Liver (tissue), 9 donors: Measurements from ENCODE around the gene PHTF2. TPM values are rescaled to one million over a fixed set of nuclear protein-coding genes. Genes with fewer than 3 reads are reported as not detected.
"Not testable (repeated sequence)": the region's sequence is repeated elsewhere in the genome, so short reads cannot be mapped to it uniquely, and the experiment has no call there.

Source experiments
- DNase-seq: peaks from one replicate; pipeline ENCODE4 v3.0.0-alpha.2; 2017; ENCODE audit warnings: low spot score
- H3K27ac ChIP-seq, 2 donors: one replicate each; pipeline ENCODE4 v1.7.0; 2013; ENCODE audit warnings: inconsistent platforms in 2 of 2, low read length in 2 of 2, control low read depth in 1 of 2, low read depth in 1 of 2, mild to moderate bottlenecking in 1 of 2
- H3K27me3 ChIP-seq, 4 donors: one replicate each; pipeline versions ENCODE4 v1.6.1 to v1.7.0; 2013; ENCODE audit warnings: low read length in 3 of 4, inconsistent platforms in 1 of 4, mild to moderate bottlenecking in 1 of 4, moderate library complexity in 1 of 4; ENCODE audit not compliant: control insufficient read depth in 4 of 4, insufficient read depth in 4 of 4
- H3K36me3 ChIP-seq, 4 donors: one replicate each; pipeline versions ENCODE4 v1.6.1 to v1.7.0; 2013; ENCODE audit warnings: low read length in 3 of 4, mild to moderate bottlenecking in 3 of 4, low read depth in 1 of 4, moderate library complexity in 1 of 4; ENCODE audit not compliant: control insufficient read depth in 4 of 4, insufficient read depth in 3 of 4
- H3K4me1 ChIP-seq, 4 donors: one replicate each; pipeline versions ENCODE4 v1.6.1 to v1.7.0; 2013; ENCODE audit warnings: low read length in 3 of 4, mild to moderate bottlenecking in 3 of 4, moderate library complexity in 1 of 4; ENCODE audit not compliant: control insufficient read depth in 4 of 4, insufficient read depth in 4 of 4
- H3K4me3 ChIP-seq, 3 donors: one replicate each; pipeline versions ENCODE4 v1.6.1 to v1.7.0; 2013; ENCODE audit warnings: low read length in 3 of 3, control low read depth in 1 of 3, low read depth in 1 of 3, mild to moderate bottlenecking in 1 of 3
- H3K9ac ChIP-seq, 2 donors: one replicate each; pipeline ENCODE4 v1.7.0; 2013; ENCODE audit warnings: low read length in 2 of 2, mild to moderate bottlenecking in 2 of 2, moderate library complexity in 2 of 2, control low read depth in 1 of 2, low read depth in 1 of 2
- H3K9me3 ChIP-seq, 4 donors: one replicate each; pipeline versions ENCODE4 v1.6.1 to v1.7.0; 2013; ENCODE audit warnings: low read length in 3 of 4; ENCODE audit not compliant: control insufficient read depth in 4 of 4
- ATF3 ChIP-seq: IDR thresholded peaks from 2 replicates; pipeline ENCODE4 v1.6.1; 2016; ENCODE audit warnings: antibody characterized with exemption
- CTCF ChIP-seq: fragments of 150-350 bp; IDR thresholded peaks from 2 replicates; pipeline ENCODE4 v1.5.1; 2017; ENCODE audit warnings: improper control_type of control experiment, low read depth, low read length; ENCODE audit not compliant: missing input control
- EGR1 ChIP-seq, 2 donors: IDR thresholded peaks; 2 replicates each; pipeline ENCODE4 v1.6.1; 2016 to 2018; ENCODE audit warnings: antibody characterized with exemption in 2 of 2, low read depth in 2 of 2
- FOXA1 ChIP-seq: IDR thresholded peaks from 2 replicates; pipeline ENCODE4 v1.6.1; 2016; ENCODE audit warnings: antibody characterized with exemption
- FOXA2 ChIP-seq: IDR thresholded peaks from 2 replicates; pipeline ENCODE4 v1.6.1; 2016; ENCODE audit warnings: antibody characterized with exemption
- GABPA ChIP-seq, 2 donors: IDR thresholded peaks in 1 of 2; conservative IDR thresholded peaks in 1 of 2; 2 replicates each; pipeline ENCODE4 v1.6.1; 2016; ENCODE audit warnings: antibody characterized with exemption in 2 of 2, mild to moderate bottlenecking in 1 of 2, moderate library complexity in 1 of 2
- HNF4A ChIP-seq, 2 donors: conservative IDR thresholded peaks; 2 replicates each; pipeline ENCODE4 v1.6.1; 2016; ENCODE audit warnings: antibody characterized with exemption in 2 of 2, mild to moderate bottlenecking in 2 of 2
- HNF4G ChIP-seq: IDR thresholded peaks from 2 replicates; pipeline ENCODE4 v1.6.1; 2016; ENCODE audit warnings: antibody characterized with exemption
- JUND ChIP-seq, 2 donors: IDR thresholded peaks; 2 replicates each; pipeline ENCODE4 v1.6.1; 2016; ENCODE audit warnings: antibody characterized with exemption in 2 of 2
- MAX ChIP-seq: IDR thresholded peaks from 2 replicates; pipeline ENCODE4 v1.6.1; 2016; ENCODE audit warnings: antibody characterized with exemption
- NR2F2 ChIP-seq: IDR thresholded peaks from 2 replicates; pipeline ENCODE4 v1.6.1; 2016; ENCODE audit warnings: antibody characterized with exemption
- RAD21 ChIP-seq, 2 donors: IDR thresholded peaks; 2 replicates each; pipeline ENCODE4 v1.6.1; 2016; ENCODE audit warnings: antibody characterized with exemption in 2 of 2, mild to moderate bottlenecking in 2 of 2
- RXRA ChIP-seq, 2 donors: IDR thresholded peaks; 2 replicates each; pipeline ENCODE4 v1.6.1; 2017 to 2018; ENCODE audit warnings: antibody characterized with exemption in 2 of 2, mild to moderate bottlenecking in 1 of 2
- SP1 ChIP-seq: IDR thresholded peaks from 2 replicates; pipeline ENCODE4 v1.6.1; 2018; ENCODE audit warnings: antibody characterized with exemption, mild to moderate bottlenecking
- TAF1 ChIP-seq: conservative IDR thresholded peaks from 2 replicates; pipeline ENCODE4 v1.6.1; 2016; ENCODE audit warnings: antibody characterized with exemption, mild to moderate bottlenecking
- YY1 ChIP-seq: IDR thresholded peaks from 2 replicates; pipeline ENCODE4 v1.6.1; 2016; ENCODE audit warnings: antibody characterized with exemption, mild to moderate bottlenecking
- ZBTB33 ChIP-seq: IDR thresholded peaks from 2 replicates; pipeline ENCODE4 v1.6.1; 2016; ENCODE audit warnings: antibody characterized with exemption
- WGBS: extraction: QIAGEN DNeasy Blood & Tissue Kit; methylation state at CpG from one replicate; pipeline ENCODE4 v1.1.7; 2013; 5-methylcytosine and 5-hydroxymethylcytosine counted together
- polyA plus RNA-seq, 2 donors: library from polyadenylated mRNA; stranded (reverse) in 1 of 2; unstranded in 1 of 2; fragments of 200-250 nt in 1 of 2; fragments of >200 nt in 1 of 2; fragmentation: Nextera tagmentation in 1 of 2; extraction: Ambion mirVana in 1 of 2; gene quantifications; one replicate each; pipeline versions ENCODE4 v1.2.1 to v1.2.3, GENCODE V29; 2013 to 2015
- total RNA-seq, 2 donors: library from RNA; depleted of rRNA; stranded (reverse); fragments of >200 nt; gene quantifications; one replicate each; pipeline ENCODE4 v1.2.3, GENCODE V29; 2014
- TF ChIP-seq, protein P1 (sequence below): IDR thresholded peaks from 2 replicates; pipeline ENCODE4 v1.6.1; 2016; ENCODE audit warnings: antibody characterized with exemption, mild to moderate bottlenecking
- donor health status: healthy.
- donor health status: healthy.
- donor health status: healthy.
- donor health status: healthy.
- donor health status: healthy.

Gene PHTF2
- total and polyA plus RNA-seq, 4 donors: 2.2 to 7.3 (median 4.7) TPM

DNA sequence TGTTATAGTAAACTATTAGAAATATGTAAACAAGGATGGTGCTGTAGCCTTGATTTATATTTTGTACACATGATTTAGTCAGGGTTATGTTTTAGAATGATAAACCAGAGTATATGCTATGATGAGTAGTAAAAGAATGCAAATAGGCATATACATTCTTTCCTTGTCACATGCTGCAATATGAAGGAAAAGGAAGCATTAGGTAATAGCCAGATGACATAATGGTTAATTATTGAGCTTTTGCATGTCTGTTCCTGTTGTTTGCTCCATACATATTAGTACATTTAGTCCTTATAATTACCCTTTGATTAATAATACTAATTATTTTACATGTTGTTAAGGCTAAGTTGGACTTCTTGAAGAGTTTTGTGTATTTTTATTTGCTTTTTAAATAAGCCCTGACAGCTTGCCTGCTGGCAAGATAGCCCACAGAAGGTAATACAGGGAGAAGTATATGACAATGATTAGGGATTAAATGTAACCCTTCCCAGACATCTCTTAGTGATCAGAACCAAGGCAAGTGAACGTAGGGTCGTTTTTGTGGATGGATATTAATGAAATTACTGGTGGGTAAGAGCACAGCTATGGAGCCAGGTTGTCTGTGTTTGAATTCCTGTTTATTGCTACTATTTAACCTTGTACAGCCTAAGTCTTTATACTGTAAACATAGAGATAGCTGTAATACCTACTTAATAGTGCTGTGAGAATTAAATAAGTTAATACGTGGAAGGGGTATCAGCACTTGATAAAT, 68.4 kb downstream of the PHTF2 start:
- no peaks in the 10 kb centered on the region for H3K9me3 ChIP-seq
- H3K4me1 ChIP-seq: peaks cover 0 to 8% (median 2%) of the 10 kb centered on the region in 4 donors
- no peak overlapping the region for H3K27ac ChIP-seq
- 76% methylated on average over 3 of the region's 3 CpGs for WGBS
- TF ChIP-seq TAF1 (no peak), CTCF (no peak), FOXA1 (no peak), HNF4A (conservative IDR thresholded peaks at IDR 0.05) (no peak), MAX (no peak), HNF4G (no peak), ZBTB33 (no peak), SP1 (no peak), RXRA (IDR thresholded peaks at IDR 0.05) (no peak), GABPA (IDR thresholded peaks at IDR 0.05 in 1 of 2, conservative IDR thresholded peaks at IDR 0.05 in 1 of 2) (no peak)
- no peaks in the 10 kb centered on the region for H3K36me3 ChIP-seq
- no peak overlapping the region for H3K4me3 ChIP-seq
- no peak for DNase-seq
- H3K27me3 ChIP-seq: no peaks in the 10 kb centered on the region
- no peak overlapping the region for H3K9ac ChIP-seq

DNA sequence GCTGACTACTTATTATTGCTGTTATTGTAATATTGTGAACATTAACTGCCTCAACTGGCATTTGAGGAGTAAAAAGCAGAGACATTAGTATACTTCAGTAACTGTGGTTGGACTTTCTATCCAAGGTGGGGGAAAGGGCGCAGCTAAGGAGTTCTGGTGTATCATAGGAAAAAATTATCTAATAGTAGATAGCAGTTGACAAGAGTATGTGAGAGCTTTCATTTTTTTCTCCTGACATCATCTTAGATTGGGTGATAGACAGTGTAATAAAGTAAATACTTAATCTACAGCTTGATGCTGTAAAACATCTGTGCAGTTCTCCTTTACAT, 68.9 kb downstream of the PHTF2 start:
- Histone ChIP-seq H3K4me1 (peaks cover 0 to 7% (median 2%) of the 10 kb centered on the region in 4 donors), H3K27ac (no peak overlapping the region), H3K9ac (no peak overlapping the region), H3K36me3 (no peaks in the 10 kb centered on the region), H3K27me3 (no peaks in the 10 kb centered on the region), H3K4me3 (no peak overlapping the region), H3K9me3 (no peaks in the 10 kb centered on the region)
- DNase-seq: no peak
- TF ChIP-seq, protein P1, sequence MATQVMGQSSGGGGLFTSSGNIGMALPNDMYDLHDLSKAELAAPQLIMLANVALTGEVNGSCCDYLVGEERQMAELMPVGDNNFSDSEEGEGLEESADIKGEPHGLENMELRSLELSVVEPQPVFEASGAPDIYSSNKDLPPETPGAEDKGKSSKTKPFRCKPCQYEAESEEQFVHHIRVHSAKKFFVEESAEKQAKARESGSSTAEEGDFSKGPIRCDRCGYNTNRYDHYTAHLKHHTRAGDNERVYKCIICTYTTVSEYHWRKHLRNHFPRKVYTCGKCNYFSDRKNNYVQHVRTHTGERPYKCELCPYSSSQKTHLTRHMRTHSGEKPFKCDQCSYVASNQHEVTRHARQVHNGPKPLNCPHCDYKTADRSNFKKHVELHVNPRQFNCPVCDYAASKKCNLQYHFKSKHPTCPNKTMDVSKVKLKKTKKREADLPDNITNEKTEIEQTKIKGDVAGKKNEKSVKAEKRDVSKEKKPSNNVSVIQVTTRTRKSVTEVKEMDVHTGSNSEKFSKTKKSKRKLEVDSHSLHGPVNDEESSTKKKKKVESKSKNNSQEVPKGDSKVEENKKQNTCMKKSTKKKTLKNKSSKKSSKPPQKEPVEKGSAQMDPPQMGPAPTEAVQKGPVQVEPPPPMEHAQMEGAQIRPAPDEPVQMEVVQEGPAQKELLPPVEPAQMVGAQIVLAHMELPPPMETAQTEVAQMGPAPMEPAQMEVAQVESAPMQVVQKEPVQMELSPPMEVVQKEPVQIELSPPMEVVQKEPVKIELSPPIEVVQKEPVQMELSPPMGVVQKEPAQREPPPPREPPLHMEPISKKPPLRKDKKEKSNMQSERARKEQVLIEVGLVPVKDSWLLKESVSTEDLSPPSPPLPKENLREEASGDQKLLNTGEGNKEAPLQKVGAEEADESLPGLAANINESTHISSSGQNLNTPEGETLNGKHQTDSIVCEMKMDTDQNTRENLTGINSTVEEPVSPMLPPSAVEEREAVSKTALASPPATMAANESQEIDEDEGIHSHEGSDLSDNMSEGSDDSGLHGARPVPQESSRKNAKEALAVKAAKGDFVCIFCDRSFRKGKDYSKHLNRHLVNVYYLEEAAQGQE: no peak
- TF ChIP-seq GABPA (IDR thresholded peaks at IDR 0.05 in 1 of 2, conservative IDR thresholded peaks at IDR 0.05 in 1 of 2): no peak
- TF ChIP-seq HNF4A (conservative IDR thresholded peaks at IDR 0.05): no peak
- no peak for TF ChIP-seq CTCF
- TF ChIP-seq JUND (IDR thresholded peaks at IDR 0.05): no peak
- no peak for TF ChIP-seq NR2F2
- TF ChIP-seq FOXA2: no peak
- no peak for TF ChIP-seq MAX
- TF ChIP-seq TAF1: no peak
- TF ChIP-seq YY1: no peak
- TF ChIP-seq RAD21 (IDR thresholded peaks at IDR 0.05): no peak
- TF ChIP-seq FOXA1: no peak
- no peak for TF ChIP-seq ATF3
- no peak for TF ChIP-seq EGR1 (IDR thresholded peaks at IDR 0.05; ENCODE audit: low read depth in 2 of 2)
- WGBS: 97% methylated on average over 1 of the region's 1 CpG

- H3K9me3 ChIP-seq, DNase-seq, H3K4me1 ChIP-seq, H3K27ac ChIP-seq, H3K27me3 ChIP-seq, H3K9ac ChIP-seq, H3K36me3 ChIP-seq, H3K4me3 ChIP-seq: not testable (repeated sequence)
- WGBS: 96% methylated on average over 1 of the region's 1 CpG
Measured at GRCh38 chr7:77872256-77872655, 73.7 kb downstream of the PHTF2 start.
